B cell (primary cell): ENCODE results near the gene ZNF335. TPM values are rescaled to one million over a fixed set of nuclear protein-coding genes. Genes with fewer than 3 reads are reported as not detected.

Source experiments
- ATAC-seq: fragments of 200-7000 bp; cut with Tn5 transposase; one replicate; pipeline ENCODE4 v1.10.0; 2021; ENCODE audit warnings: low read depth, mild to moderate bottlenecking, moderate number of reproducible peaks, moderate library complexity
- CTCF ChIA-PET: fragments of 350-600 bp; sonication (Branson Sonifier 250); formaldehyde crosslinking; loops from one replicate; lab custom pipeline; 2021; ENCODE audit warnings: antibody characterized with exemption, inconsistent platforms; lab: Charles Lee
- POLR2A ChIA-PET: fragments of 350-600 bp; sonication (Branson Sonifier 250); formaldehyde crosslinking; loops from one replicate; lab custom pipeline; 2021; ENCODE audit warnings: antibody characterized with exemption; lab: Charles Lee
- DNase-seq: peaks from one replicate; pipeline ENCODE4 v3.0.0; 2013
- H2AFZ ChIP-seq: 2 replicates; pipeline ENCODE4 v1.6.1; 2012; ENCODE audit warnings: mild to moderate bottlenecking, low read depth, low read length; ENCODE audit not compliant: insufficient read depth, poor library complexity, severe bottlenecking
- H3K27ac ChIP-seq, 2 donors: 1 replicate in 1 of 2; 2 replicates in 1 of 2; pipeline ENCODE4 v1.5.1; 2012 to 2013; ENCODE audit warnings: low read length in 2 of 2, mild to moderate bottlenecking in 2 of 2, moderate library complexity in 1 of 2
- H3K27me3 ChIP-seq, 4 experiments: fragments of 200-600 bp in 1 of 4; sonication (generic) in 1 of 4; replicated peaks in 1 of 4; 1 replicate in 2 of 4; 2 replicates in 2 of 4; pipeline versions ENCODE4 v1.6.1 to v1.7.0; 2013 to 2016; ENCODE audit warnings: low read length in 3 of 4, mild to moderate bottlenecking in 2 of 4, mixed read lengths in 1 of 4, moderate library complexity in 1 of 4; ENCODE audit not compliant: insufficient read depth in 4 of 4, control insufficient read depth in 3 of 4; ENCODE audit errors: control extremely low read depth in 1 of 4
- H3K36me3 ChIP-seq, 2 experiments: replicated peaks in 1 of 2; 1 replicate in 1 of 2; 2 replicates in 1 of 2; pipeline versions ENCODE4 v1.6.1 to v1.7.1; 2013; ENCODE audit warnings: low read length in 1 of 2; ENCODE audit not compliant: insufficient read depth in 2 of 2, control insufficient read depth in 1 of 2; ENCODE audit errors: control extremely low read depth in 1 of 2, extremely low read depth in 1 of 2
- H3K4me1 ChIP-seq, 2 donors: fragments of 200-600 bp in 1 of 2; sonication (generic) in 1 of 2; 1 replicate in 1 of 2; 2 replicates in 1 of 2; pipeline versions ENCODE4 v1.5.1 to v1.6.1; 2013 to 2017; ENCODE audit warnings: low read length in 2 of 2; ENCODE audit not compliant: control insufficient read depth in 2 of 2, insufficient read depth in 2 of 2
- H3K4me2 ChIP-seq: replicated peaks from 2 replicates; pipeline ENCODE3; 2012; ENCODE audit warnings: mild to moderate bottlenecking, low read depth, low read length; ENCODE audit not compliant: poor library complexity, severe bottlenecking
- H3K4me3 ChIP-seq, 5 experiments: fragments of 200-600 bp in 1 of 5; sonication (generic) in 1 of 5; 1 replicate in 3 of 5; 2 replicates in 2 of 5; pipeline versions ENCODE4 v1.5.1 to v1.7.0; 2011 to 2016; ENCODE audit warnings: low read length in 4 of 5, mild to moderate bottlenecking in 4 of 5, low read depth in 2 of 5, control low read depth in 1 of 5, moderate library complexity in 1 of 5; ENCODE audit not compliant: insufficient read depth in 1 of 5; ENCODE audit errors: control extremely low read depth in 1 of 5, extremely low read depth in 1 of 5
- H3K79me2 ChIP-seq: fragments of 200-600 bp; sonication (generic); one replicate; pipeline ENCODE4 v1.6.0; 2016; ENCODE audit warnings: low read length; ENCODE audit not compliant: control insufficient read depth, insufficient read depth
- H3K9ac ChIP-seq: fragments of 200-600 bp; sonication (generic); 2 replicates; pipeline ENCODE4 v1.6.1; 2017; ENCODE audit warnings: mild to moderate bottlenecking, low read length, moderate library complexity
- H3K9me3 ChIP-seq, 3 donors: one replicate each; pipeline versions ENCODE4 v1.6.1 to v1.7.1; 2013; ENCODE audit warnings: low read length in 2 of 3; ENCODE audit not compliant: control insufficient read depth in 2 of 3, insufficient read depth in 1 of 3; ENCODE audit errors: control extremely low read depth in 1 of 3
- H4K20me1 ChIP-seq: 2 replicates; pipeline ENCODE4 v1.6.0; 2012; ENCODE audit warnings: mild to moderate bottlenecking, low read length; ENCODE audit not compliant: insufficient read depth, control insufficient read depth, poor library complexity, severe bottlenecking
- H3K27ac Mint-ChIP-seq: one replicate; pipeline ENCODE4 v1.8.0; 2021; ENCODE audit warnings: mixed read lengths
- H3K27me3 Mint-ChIP-seq: one replicate; pipeline ENCODE4 v1.8.0; 2021; ENCODE audit warnings: mixed read lengths
- H3K4me1 Mint-ChIP-seq: one replicate; pipeline ENCODE4 v1.8.0; 2021; ENCODE audit warnings: mixed read lengths
- H3K4me3 Mint-ChIP-seq: one replicate; pipeline ENCODE4 v1.8.0; 2021; ENCODE audit warnings: mixed read lengths
- H3K9me3 Mint-ChIP-seq: one replicate; pipeline ENCODE4 v1.8.0; 2022; ENCODE audit warnings: mixed read lengths; ENCODE audit not compliant: insufficient read depth
- CTCF ChIP-seq: fragments of 200-600 bp; IDR thresholded peaks from one replicate; pipeline ENCODE4 v1.8.0; 2022; ENCODE audit warnings: antibody characterized with exemption, mild to moderate bottlenecking
- EZH2 ChIP-seq: IDR thresholded peaks from 2 replicates; pipeline ENCODE4 v1.6.1; 2012; ENCODE audit warnings: borderline replicate concordance, low read depth, mild to moderate bottlenecking, moderate library complexity, low read length; ENCODE audit not compliant: insufficient read depth, poor library complexity, severe bottlenecking
- WGBS: methylation state at CpG from one replicate; pipeline ENCODE4 v1.1.5; 2013; ENCODE audit warnings: missing lambda C conversion rate; ENCODE audit not compliant: insufficient coverage; 5-methylcytosine and 5-hydroxymethylcytosine counted together
- intact Hi-C: fragments of 100-400 bp; cut with micrococcal nuclease; formaldehyde crosslinking; loops from one replicate; pipeline ENCODE4 v1.10.0; 2022
- polyA plus RNA-seq: library from polyadenylated mRNA; depleted of rRNA; stranded (reverse); fragments of >200 nt; gene quantifications from 2 replicates; pipeline ENCODE4 v1.2.3, GENCODE V29; 2012
- total RNA-seq, 2 donors: library from RNA; stranded (reverse); fragments of 120-200 nt in 1 of 2; gene quantifications; 1 replicate in 1 of 2; 2 replicates in 1 of 2; pipeline versions ENCODE4 v1.2.3 to v1.2.4, GENCODE V29; 2013 to 2022

The ZNF335 gene
- total and polyA plus RNA-seq, 2 donors (not counting 1 experiment from before 2014, with no cell fraction given) = 62.3 to 62.7 TPM

GRCh38 chr20:45907219-45907948 is 64.6 kb downstream of the ZNF335 start:
- intact Hi-C loops = no loop called here
- no peaks in the 10 kb centered on the region for H4K20me1 ChIP-seq
- H2AFZ ChIP-seq = no peak overlapping the region
- Mint-ChIP-seq H3K27ac (no peak overlapping the region), H3K4me3 (no peak overlapping the region), H3K4me1 (peaks cover 25% of the 10 kb centered on the region), H3K27me3 (peaks cover 2% of the 10 kb centered on the region), H3K9me3 (no peaks in the 10 kb centered on the region)
- H3K4me2 ChIP-seq = no peak overlapping the region
- H3K9me3 ChIP-seq = peaks cover 0 to 11% (median 0%) of the 10 kb centered on the region in 3 donors
- no peak for ATAC-seq
- ChIA-PET CTCF (no interaction called here), POLR2A (no interaction called here)
- no peaks in the 10 kb centered on the region for H3K79me2 ChIP-seq
- no peak for TF ChIP-seq CTCF
- no peak for TF ChIP-seq EZH2
- H3K4me1 ChIP-seq = peaks cover 13 to 26% of the 10 kb centered on the region in 2 donors
- H3K36me3 ChIP-seq = no peaks in the 10 kb centered on the region
- H3K27me3 ChIP-seq = peaks cover 0 to 11% (median 5%) of the 10 kb centered on the region in 4 experiments
- no peak overlapping the region for H3K4me3 ChIP-seq
- WGBS = 97% methylated on average over 14 of the region's 17 CpGs
- no peak overlapping the region for H3K9ac ChIP-seq
- H3K27ac ChIP-seq = no peak overlapping the region
- no peak for DNase-seq

- Mint-ChIP-seq H3K4me1 (peaks cover 11% of the 10 kb centered on the region), H3K9me3 (no peaks in the 10 kb centered on the region), H3K27me3 (no peaks in the 10 kb centered on the region), H3K4me3 (no peak overlapping the region), H3K27ac (no peak overlapping the region)
- Histone ChIP-seq H3K27ac (no peak overlapping the region), H3K36me3 (no peaks in the 10 kb centered on the region), H3K9ac (no peak overlapping the region), H3K79me2 (no peaks in the 10 kb centered on the region), H3K4me1 (peaks cover 0 to 12% of the 10 kb centered on the region in 2 donors), H3K4me3 (no peak overlapping the region), H2AFZ (no peak overlapping the region), H4K20me1 (no peaks in the 10 kb centered on the region), H3K9me3 (no peaks in the 10 kb centered on the region), H3K27me3 (no peaks in the 10 kb centered on the region), H3K4me2 (no peak overlapping the region)
- no peak for TF ChIP-seq CTCF
- no peak for TF ChIP-seq EZH2
- intact Hi-C loops = no loop called here
- WGBS = 96% methylated on average over 7 of the region's 8 CpGs
- ATAC-seq = no peak
- CTCF ChIA-PET = interaction anchor here (1.0 kb wide), 1 partner anchor 17 kb away, joined by 7 read pairs; no protein-coding TSS in a partner anchor
- no peak for DNase-seq
- POLR2A ChIA-PET = no interaction called here
Measured at GRCh38 chr20:45905505-45906079, 66.4 kb downstream of the ZNF335 start.
